HL-60/S4 treated with retinoic acid at 250 ng/mL for 4 days and 3 days (cell line): Measurements from ENCODE around the gene HOMER3.

Source experiments
- in situ Hi-C: fragments of 300-500 bp; cut with MboI; formaldehyde crosslinking; loops from 2 replicates; pipeline ENCODE4 v1.7.0; 2022; ENCODE audit warnings: low sequenced_read_pairs

HOMER3 gene

GRCh38 chr19:18940769-18941627, at the start of gene HOMER3:
TSS of gene HOMER3 (minus strand) at chr19:18941217. CDS start at chr19:18938982, 2,235 bp downstream.
- in situ Hi-C loops, result no loop called here

- in situ Hi-C loops, result no loop called here
These were observed 49.2 kb upstream of the HOMER3 start for GRCh38 chr19:18990128-18990708.

- in situ Hi-C loops, result no loop called here
These were observed 48.3 kb upstream of the HOMER3 start for GRCh38 chr19:18989316-18989715.

- in situ Hi-C loops, result no loop called here
These were observed 46.4 kb upstream of the HOMER3 start for GRCh38 chr19:18987456-18987855.

GRCh38 chr19:18985257-18985656, 44.2 kb upstream of the HOMER3 start:
- in situ Hi-C loops, result no loop called here

GRCh38 chr19:18984251-18984650, 43.2 kb upstream of the HOMER3 start:
- in situ Hi-C loops, result no loop called here

GRCh38 chr19:18982669-18983068, 41.7 kb upstream of the HOMER3 start:
- in situ Hi-C loops, result no loop called here

GRCh38 chr19:18980432-18981020, 39.5 kb upstream of the HOMER3 start:
- in situ Hi-C loops, result no loop called here

- in situ Hi-C loops, result no loop called here
These were observed 37.6 kb upstream of the HOMER3 start for GRCh38 chr19:18978616-18979015.

GRCh38 chr19:18975869-18976268, 34.9 kb upstream of the HOMER3 start:
- in situ Hi-C loops, result no loop called here

- in situ Hi-C loops, result no loop called here
These were observed 34.0 kb upstream of the HOMER3 start for GRCh38 chr19:18975011-18975410.

GRCh38 chr19:18972851-18973250, 31.8 kb upstream of the HOMER3 start:
- in situ Hi-C loops, result no loop called here

- in situ Hi-C loops, result no loop called here
These were observed 31.3 kb upstream of the HOMER3 start for GRCh38 chr19:18972301-18972811.

GRCh38 chr19:18969931-18970659, 29.1 kb upstream of the HOMER3 start:
- in situ Hi-C loops, result no loop called here

- in situ Hi-C loops, result no loop called here
These were observed 26.5 kb upstream of the HOMER3 start for GRCh38 chr19:18967358-18968146.

GRCh38 chr19:18966307-18966706, 25.3 kb upstream of the HOMER3 start:
- in situ Hi-C loops, result no loop called here

GRCh38 chr19:18964121-18964520, 23.1 kb upstream of the HOMER3 start:
- in situ Hi-C loops, result no loop called here

GRCh38 chr19:18961767-18962620, 21.0 kb upstream of the HOMER3 start:
- in situ Hi-C loops, result no loop called here

- in situ Hi-C loops, result no loop called here
These were observed 19.4 kb upstream of the HOMER3 start for GRCh38 chr19:18960370-18960769.
